Ovary (tissue), 3 donors: ENCODE results near the gene SAXO2.

Experiments used
- EP300 ChIP-seq: sonication (generic); formaldehyde crosslinking; IDR thresholded peaks from one replicate; pipeline ENCODE4 v1.6.1; 2017; ENCODE audit warnings: antibody characterized with exemption
- TF ChIP-seq, protein P1 (sequence below), 3 donors: fragments of 450-650 bp in 2 of 3; fragments of 200-600 bp in 1 of 3; IDR thresholded peaks; one replicate each; pipeline versions ENCODE4 v1.5.1 to v1.8.0; 2016 to 2022; ENCODE audit warnings: antibody characterized with exemption in 3 of 3, mild to moderate bottlenecking in 1 of 3
- donor health status: DM: no; HTN: no; CAD: no.

DNA sequence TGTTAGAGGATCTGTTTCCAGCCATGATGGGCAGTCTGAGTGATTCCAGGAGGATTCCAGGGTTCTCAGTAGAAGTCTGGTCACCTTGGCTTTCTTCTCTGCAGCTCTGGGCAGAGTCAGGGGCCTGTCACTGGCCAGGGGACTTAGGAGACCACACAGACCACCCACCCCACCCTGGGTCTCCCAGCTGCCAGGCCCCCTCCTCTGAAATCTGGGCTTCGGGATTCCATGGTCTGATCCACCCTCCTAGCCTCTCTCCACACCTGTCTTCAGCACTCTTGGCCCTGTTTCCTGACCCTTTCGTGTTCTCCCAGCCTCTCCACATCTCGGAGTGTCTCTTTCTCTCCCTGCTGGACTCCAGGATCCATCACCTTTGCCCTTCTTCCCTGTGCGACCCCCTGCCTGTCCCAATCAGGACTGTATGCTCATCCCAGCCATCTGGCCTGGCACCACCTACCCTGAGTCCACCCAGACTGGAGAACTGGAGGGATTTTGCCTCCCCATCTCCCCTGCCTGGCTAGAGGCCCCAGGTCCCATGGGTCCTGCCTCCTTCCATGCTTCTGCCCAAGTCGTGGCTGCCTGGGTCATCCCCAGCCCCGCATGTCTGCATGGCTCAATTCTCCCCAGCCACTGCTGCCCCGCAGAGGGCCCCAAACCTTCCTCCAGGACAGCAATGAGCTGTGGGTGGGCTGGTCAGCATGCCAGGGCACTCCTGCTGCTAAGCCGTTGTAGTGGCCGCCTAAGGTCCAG lies 52.3 kb downstream of the SAXO2 start:
- TF ChIP-seq, protein P1, sequence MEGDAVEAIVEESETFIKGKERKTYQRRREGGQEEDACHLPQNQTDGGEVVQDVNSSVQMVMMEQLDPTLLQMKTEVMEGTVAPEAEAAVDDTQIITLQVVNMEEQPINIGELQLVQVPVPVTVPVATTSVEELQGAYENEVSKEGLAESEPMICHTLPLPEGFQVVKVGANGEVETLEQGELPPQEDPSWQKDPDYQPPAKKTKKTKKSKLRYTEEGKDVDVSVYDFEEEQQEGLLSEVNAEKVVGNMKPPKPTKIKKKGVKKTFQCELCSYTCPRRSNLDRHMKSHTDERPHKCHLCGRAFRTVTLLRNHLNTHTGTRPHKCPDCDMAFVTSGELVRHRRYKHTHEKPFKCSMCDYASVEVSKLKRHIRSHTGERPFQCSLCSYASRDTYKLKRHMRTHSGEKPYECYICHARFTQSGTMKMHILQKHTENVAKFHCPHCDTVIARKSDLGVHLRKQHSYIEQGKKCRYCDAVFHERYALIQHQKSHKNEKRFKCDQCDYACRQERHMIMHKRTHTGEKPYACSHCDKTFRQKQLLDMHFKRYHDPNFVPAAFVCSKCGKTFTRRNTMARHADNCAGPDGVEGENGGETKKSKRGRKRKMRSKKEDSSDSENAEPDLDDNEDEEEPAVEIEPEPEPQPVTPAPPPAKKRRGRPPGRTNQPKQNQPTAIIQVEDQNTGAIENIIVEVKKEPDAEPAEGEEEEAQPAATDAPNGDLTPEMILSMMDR (IDR thresholded peaks at IDR 0.05), result no peak
- no peak for TF ChIP-seq EP300
